B cell (primary cell): ENCODE data around the gene F2R. TPM values are rescaled to one million over a fixed set of nuclear protein-coding genes. Genes with fewer than 3 reads are reported as not detected.

Source experiments
- ATAC-seq: fragments of 200-7000 bp; cut with Tn5 transposase; one replicate; pipeline ENCODE4 v1.10.0; 2021; ENCODE audit warnings: low read depth, mild to moderate bottlenecking, moderate number of reproducible peaks, moderate library complexity
- CTCF ChIA-PET: fragments of 350-600 bp; sonication (Branson Sonifier 250); formaldehyde crosslinking; loops from one replicate; lab custom pipeline; 2021; ENCODE audit warnings: antibody characterized with exemption, inconsistent platforms; lab: Charles Lee
- POLR2A ChIA-PET: fragments of 350-600 bp; sonication (Branson Sonifier 250); formaldehyde crosslinking; loops from one replicate; lab custom pipeline; 2021; ENCODE audit warnings: antibody characterized with exemption; lab: Charles Lee
- DNase-seq: peaks from one replicate; pipeline ENCODE4 v3.0.0; 2013
- H2AFZ ChIP-seq: 2 replicates; pipeline ENCODE4 v1.6.1; 2012; ENCODE audit warnings: mild to moderate bottlenecking, low read depth, low read length; ENCODE audit not compliant: insufficient read depth, poor library complexity, severe bottlenecking
- H3K27ac ChIP-seq, 2 donors: 1 replicate in 1 of 2; 2 replicates in 1 of 2; pipeline ENCODE4 v1.5.1; 2012 to 2013; ENCODE audit warnings: low read length in 2 of 2, mild to moderate bottlenecking in 2 of 2, moderate library complexity in 1 of 2
- H3K27me3 ChIP-seq, 4 experiments: fragments of 200-600 bp in 1 of 4; sonication (generic) in 1 of 4; replicated peaks in 1 of 4; 1 replicate in 2 of 4; 2 replicates in 2 of 4; pipeline versions ENCODE4 v1.6.1 to v1.7.0; 2013 to 2016; ENCODE audit warnings: low read length in 3 of 4, mild to moderate bottlenecking in 2 of 4, mixed read lengths in 1 of 4, moderate library complexity in 1 of 4; ENCODE audit not compliant: insufficient read depth in 4 of 4, control insufficient read depth in 3 of 4; ENCODE audit errors: control extremely low read depth in 1 of 4
- H3K36me3 ChIP-seq, 2 experiments: replicated peaks in 1 of 2; 1 replicate in 1 of 2; 2 replicates in 1 of 2; pipeline versions ENCODE4 v1.6.1 to v1.7.1; 2013; ENCODE audit warnings: low read length in 1 of 2; ENCODE audit not compliant: insufficient read depth in 2 of 2, control insufficient read depth in 1 of 2; ENCODE audit errors: control extremely low read depth in 1 of 2, extremely low read depth in 1 of 2
- H3K4me1 ChIP-seq, 2 donors: fragments of 200-600 bp in 1 of 2; sonication (generic) in 1 of 2; 1 replicate in 1 of 2; 2 replicates in 1 of 2; pipeline versions ENCODE4 v1.5.1 to v1.6.1; 2013 to 2017; ENCODE audit warnings: low read length in 2 of 2; ENCODE audit not compliant: control insufficient read depth in 2 of 2, insufficient read depth in 2 of 2
- H3K4me2 ChIP-seq: replicated peaks from 2 replicates; pipeline ENCODE3; 2012; ENCODE audit warnings: mild to moderate bottlenecking, low read depth, low read length; ENCODE audit not compliant: poor library complexity, severe bottlenecking
- H3K4me3 ChIP-seq, 5 experiments: fragments of 200-600 bp in 1 of 5; sonication (generic) in 1 of 5; 1 replicate in 3 of 5; 2 replicates in 2 of 5; pipeline versions ENCODE4 v1.5.1 to v1.7.0; 2011 to 2016; ENCODE audit warnings: low read length in 4 of 5, mild to moderate bottlenecking in 4 of 5, low read depth in 2 of 5, control low read depth in 1 of 5, moderate library complexity in 1 of 5; ENCODE audit not compliant: insufficient read depth in 1 of 5; ENCODE audit errors: control extremely low read depth in 1 of 5, extremely low read depth in 1 of 5
- H3K79me2 ChIP-seq: fragments of 200-600 bp; sonication (generic); one replicate; pipeline ENCODE4 v1.6.0; 2016; ENCODE audit warnings: low read length; ENCODE audit not compliant: control insufficient read depth, insufficient read depth
- H3K9ac ChIP-seq: fragments of 200-600 bp; sonication (generic); 2 replicates; pipeline ENCODE4 v1.6.1; 2017; ENCODE audit warnings: mild to moderate bottlenecking, low read length, moderate library complexity
- H3K9me3 ChIP-seq, 3 donors: one replicate each; pipeline versions ENCODE4 v1.6.1 to v1.7.1; 2013; ENCODE audit warnings: low read length in 2 of 3; ENCODE audit not compliant: control insufficient read depth in 2 of 3, insufficient read depth in 1 of 3; ENCODE audit errors: control extremely low read depth in 1 of 3
- H4K20me1 ChIP-seq: 2 replicates; pipeline ENCODE4 v1.6.0; 2012; ENCODE audit warnings: mild to moderate bottlenecking, low read length; ENCODE audit not compliant: insufficient read depth, control insufficient read depth, poor library complexity, severe bottlenecking
- H3K27ac Mint-ChIP-seq: one replicate; pipeline ENCODE4 v1.8.0; 2021; ENCODE audit warnings: mixed read lengths
- H3K27me3 Mint-ChIP-seq: one replicate; pipeline ENCODE4 v1.8.0; 2021; ENCODE audit warnings: mixed read lengths
- H3K4me1 Mint-ChIP-seq: one replicate; pipeline ENCODE4 v1.8.0; 2021; ENCODE audit warnings: mixed read lengths
- H3K4me3 Mint-ChIP-seq: one replicate; pipeline ENCODE4 v1.8.0; 2021; ENCODE audit warnings: mixed read lengths
- H3K9me3 Mint-ChIP-seq: one replicate; pipeline ENCODE4 v1.8.0; 2022; ENCODE audit warnings: mixed read lengths; ENCODE audit not compliant: insufficient read depth
- EZH2 ChIP-seq: IDR thresholded peaks from 2 replicates; pipeline ENCODE4 v1.6.1; 2012; ENCODE audit warnings: borderline replicate concordance, low read depth, mild to moderate bottlenecking, moderate library complexity, low read length; ENCODE audit not compliant: insufficient read depth, poor library complexity, severe bottlenecking
- WGBS: methylation state at CpG from one replicate; pipeline ENCODE4 v1.1.5; 2013; ENCODE audit warnings: missing lambda C conversion rate; ENCODE audit not compliant: insufficient coverage; 5-methylcytosine and 5-hydroxymethylcytosine counted together
- intact Hi-C: fragments of 100-400 bp; cut with micrococcal nuclease; formaldehyde crosslinking; loops from one replicate; pipeline ENCODE4 v1.10.0; 2022
- polyA plus RNA-seq: library from polyadenylated mRNA; depleted of rRNA; stranded (reverse); fragments of >200 nt; gene quantifications from 2 replicates; pipeline ENCODE4 v1.2.3, GENCODE V29; 2012
- total RNA-seq, 2 donors: library from RNA; stranded (reverse); fragments of 120-200 nt in 1 of 2; gene quantifications; 1 replicate in 1 of 2; 2 replicates in 1 of 2; pipeline versions ENCODE4 v1.2.3 to v1.2.4, GENCODE V29; 2013 to 2022
- TF ChIP-seq, protein P1 (sequence below): fragments of 200-600 bp; IDR thresholded peaks from one replicate; pipeline ENCODE4 v1.8.0; 2022; ENCODE audit warnings: antibody characterized with exemption, mild to moderate bottlenecking

Gene F2R
- total and polyA plus RNA-seq, 2 donors (not counting 1 experiment from before 2014, with no cell fraction given): 0.25 to 1.4 TPM

GRCh38 chr5:76718880-76719279 is 3.0 kb downstream of the F2R start:
- CTCF ChIA-PET: interaction anchor here (2.5 kb wide), 1 partner anchor 56 kb away, joined by 6 read pairs; no protein-coding TSS in a partner anchor
- DNase-seq (no peak), ATAC-seq (no peak)
- peaks cover 0 to 9% (median 0%) of the 10 kb centered on the region in 3 donors for H3K9me3 ChIP-seq
- 95% methylated on average over 4 of the region's 4 CpGs for WGBS
- Mint-ChIP-seq H3K4me3 (no peak overlapping the region), H3K4me1 (peaks cover 32% of the 10 kb centered on the region), H3K9me3 (no peaks in the 10 kb centered on the region), H3K27me3 (peaks cover 39% of the 10 kb centered on the region), H3K27ac (no peak overlapping the region)
- no peak for TF ChIP-seq EZH2
- TF ChIP-seq, protein P1, sequence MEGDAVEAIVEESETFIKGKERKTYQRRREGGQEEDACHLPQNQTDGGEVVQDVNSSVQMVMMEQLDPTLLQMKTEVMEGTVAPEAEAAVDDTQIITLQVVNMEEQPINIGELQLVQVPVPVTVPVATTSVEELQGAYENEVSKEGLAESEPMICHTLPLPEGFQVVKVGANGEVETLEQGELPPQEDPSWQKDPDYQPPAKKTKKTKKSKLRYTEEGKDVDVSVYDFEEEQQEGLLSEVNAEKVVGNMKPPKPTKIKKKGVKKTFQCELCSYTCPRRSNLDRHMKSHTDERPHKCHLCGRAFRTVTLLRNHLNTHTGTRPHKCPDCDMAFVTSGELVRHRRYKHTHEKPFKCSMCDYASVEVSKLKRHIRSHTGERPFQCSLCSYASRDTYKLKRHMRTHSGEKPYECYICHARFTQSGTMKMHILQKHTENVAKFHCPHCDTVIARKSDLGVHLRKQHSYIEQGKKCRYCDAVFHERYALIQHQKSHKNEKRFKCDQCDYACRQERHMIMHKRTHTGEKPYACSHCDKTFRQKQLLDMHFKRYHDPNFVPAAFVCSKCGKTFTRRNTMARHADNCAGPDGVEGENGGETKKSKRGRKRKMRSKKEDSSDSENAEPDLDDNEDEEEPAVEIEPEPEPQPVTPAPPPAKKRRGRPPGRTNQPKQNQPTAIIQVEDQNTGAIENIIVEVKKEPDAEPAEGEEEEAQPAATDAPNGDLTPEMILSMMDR: no peak
- POLR2A ChIA-PET: interaction anchor here (0.6 kb wide), 1 partner anchor 1837 kb away, joined by 3 read pairs; no protein-coding TSS in a partner anchor
- no peak overlapping the region for H2AFZ ChIP-seq
- no peaks in the 10 kb centered on the region for H4K20me1 ChIP-seq
- no peaks in the 10 kb centered on the region for H3K79me2 ChIP-seq
- no peak overlapping the region for H3K4me3 ChIP-seq
- intact Hi-C loops: loop anchor here (10.0 kb wide), 1 partner anchor 776 kb away; the partner anchor contains the start of gene WDR41
- peaks cover 0 to 42% (median 25%) of the 10 kb centered on the region in 4 experiments for H3K27me3 ChIP-seq
- H3K4me2 ChIP-seq: no peak overlapping the region
- peaks cover 25 to 28% of the 10 kb centered on the region in 2 donors for H3K4me1 ChIP-seq
- no peak overlapping the region for H3K27ac ChIP-seq
- no peak overlapping the region for H3K9ac ChIP-seq
- no peaks in the 10 kb centered on the region for H3K36me3 ChIP-seq

DNA sequence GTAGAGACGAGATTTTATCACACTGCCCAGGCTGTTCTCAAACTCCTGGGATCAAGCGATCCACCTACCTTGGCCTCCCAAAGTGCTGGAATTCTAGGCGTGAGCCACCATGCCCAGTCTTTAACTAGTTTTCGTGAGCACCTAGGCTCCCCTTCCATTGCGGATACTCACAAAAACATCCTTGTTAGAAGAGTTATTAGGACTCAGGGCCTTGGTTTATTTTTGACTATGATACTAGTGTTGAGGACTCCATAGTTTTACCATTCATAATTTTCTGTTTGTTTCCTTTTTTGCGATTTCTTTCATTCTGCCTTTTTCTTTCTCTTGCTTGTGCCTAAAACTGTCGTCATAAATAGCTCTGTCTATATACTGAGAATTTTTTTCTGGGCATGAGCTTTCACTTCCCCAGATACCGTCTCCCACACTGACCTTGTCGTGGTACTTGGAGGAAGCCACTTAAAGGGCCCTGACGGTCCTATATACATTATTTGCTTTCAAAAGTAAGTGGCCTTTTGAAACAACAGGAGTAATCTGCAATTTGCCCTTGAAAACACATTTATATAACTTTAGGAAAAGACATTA is 5.2 kb downstream of the F2R start:
- Histone ChIP-seq H4K20me1 (no peaks in the 10 kb centered on the region), H3K27me3 (peaks cover 0 to 26% (median 17%) of the 10 kb centered on the region in 4 experiments), H3K4me3 (no peak overlapping the region), H3K27ac (no peak overlapping the region), H3K36me3 (no peaks in the 10 kb centered on the region), H3K79me2 (no peaks in the 10 kb centered on the region), H3K4me1 (peaks cover 9 to 14% of the 10 kb centered on the region in 2 donors), H3K4me2 (no peak overlapping the region), H3K9me3 (peaks cover 0 to under 1% (median 0%) of the 10 kb centered on the region in 3 donors), H3K9ac (no peak overlapping the region), H2AFZ (no peak overlapping the region)
- peaks cover 16% of the 10 kb centered on the region for H3K4me1 Mint-ChIP-seq
- H3K4me3 Mint-ChIP-seq: no peak overlapping the region
- peaks cover 28% of the 10 kb centered on the region for H3K27me3 Mint-ChIP-seq
- WGBS: 45% methylated on average over 5 of the region's 10 CpGs
- peak; percentile 43 for ATAC-seq
- intact Hi-C loops: loop anchor here (2.0 kb wide), 1 partner anchor 14 kb away; no protein-coding TSS in a partner anchor
- CTCF ChIA-PET: interaction anchor here (0.5 to 1.0 kb wide), 2 partner anchors 54 to 382 kb away, joined by 3 read pairs; no protein-coding TSS in a partner anchor
- no peak for TF ChIP-seq EZH2
- TF ChIP-seq, protein P1: no peak
- POLR2A ChIA-PET: no interaction called here
- no peaks in the 10 kb centered on the region for H3K9me3 Mint-ChIP-seq
- peak; percentile 26 for DNase-seq
- no peak overlapping the region for H3K27ac Mint-ChIP-seq
